Superior temporal gyrus (tissue), 1 donor: ENCODE data around the gene GRM5.
"Not testable (repeated sequence)": the region's sequence is repeated elsewhere in the genome, so short reads cannot be mapped to it uniquely, and the experiment has no call there.

Experiments
- DNase-seq: peaks from one replicate; pipeline ENCODE4 v3.0.0-alpha.2; 2016; ENCODE audit errors: extremely low spot score

The GRM5 gene

DNA sequence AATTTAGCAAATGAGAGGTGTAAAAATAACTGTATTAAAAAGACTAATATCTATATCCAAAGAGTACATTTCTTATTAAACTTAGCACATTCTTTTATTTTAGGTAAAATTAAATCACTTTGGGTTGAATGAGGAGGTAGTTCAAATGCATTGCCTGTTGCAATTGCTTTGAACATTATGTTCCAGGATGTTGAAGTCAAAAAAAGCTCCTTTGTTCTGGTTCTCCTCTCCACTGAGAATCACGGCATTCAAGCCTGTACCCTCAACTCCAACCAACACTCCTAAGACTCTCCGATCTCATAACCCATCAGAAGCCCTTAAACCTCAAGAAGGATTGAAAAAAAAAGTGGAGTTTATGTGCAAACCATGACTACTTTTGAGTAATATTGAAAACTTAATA, 230.1 kb downstream of the GRM5 start:
- DNase-seq, result not testable (repeated sequence)

DNA sequence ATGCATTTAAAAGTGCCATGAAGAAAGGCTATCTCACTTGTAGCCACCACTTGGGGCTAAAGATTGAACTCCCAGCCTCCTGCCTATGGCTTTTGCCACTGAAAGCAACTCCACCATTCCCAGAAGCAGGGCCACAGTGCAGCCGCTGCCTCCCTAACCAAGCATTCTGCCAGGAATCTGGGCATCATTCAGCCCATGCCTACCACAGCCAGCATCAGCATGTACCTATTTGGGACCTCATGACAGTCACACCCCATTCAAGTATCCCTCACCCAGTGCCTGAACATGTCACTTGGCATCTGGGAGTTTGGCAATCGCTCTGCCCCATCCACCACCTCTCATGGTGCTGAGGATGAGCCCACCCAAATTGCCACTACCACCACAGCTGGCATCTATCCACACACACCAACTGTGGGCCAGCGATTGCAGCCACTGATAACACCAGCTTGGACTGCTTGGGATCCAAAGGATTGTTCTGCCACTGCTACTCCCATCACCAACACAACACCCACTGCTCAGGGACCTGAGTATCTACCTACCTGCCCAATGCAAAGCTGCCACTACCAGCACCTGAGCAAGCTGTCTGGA, 234.4 kb downstream of the GRM5 start:
- DNase-seq, result no peak

DNA sequence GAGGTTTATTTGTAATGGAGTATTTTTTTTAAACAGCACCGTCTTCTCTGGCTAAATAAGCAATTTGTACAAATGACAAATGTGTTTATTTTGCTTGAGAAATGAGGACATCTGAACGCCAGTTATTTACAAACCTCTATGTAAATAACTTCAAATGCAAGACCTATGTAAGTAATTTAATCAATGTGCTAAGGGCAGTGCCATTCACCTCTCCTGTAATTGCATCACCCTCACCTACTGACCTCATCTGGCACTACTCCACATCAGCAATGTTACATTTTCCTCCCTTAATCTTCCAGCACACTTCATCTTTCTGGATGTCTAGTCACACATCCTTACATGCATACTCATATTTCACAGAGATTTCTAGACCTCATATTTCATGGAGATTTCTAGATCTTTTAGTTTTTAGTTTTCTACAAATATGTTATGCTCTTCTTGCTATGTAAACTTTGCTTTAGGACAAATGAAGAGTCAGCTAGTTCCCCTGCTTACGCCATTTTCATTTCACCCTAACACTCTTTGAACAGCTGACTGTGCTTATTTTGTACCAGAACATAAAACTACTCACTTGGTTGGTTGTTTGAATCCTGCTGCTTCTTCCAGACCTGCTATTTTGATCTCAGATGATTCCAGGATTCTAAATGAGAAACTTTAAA, 238.6 kb downstream of the GRM5 start:
- no peak for DNase-seq

DNA sequence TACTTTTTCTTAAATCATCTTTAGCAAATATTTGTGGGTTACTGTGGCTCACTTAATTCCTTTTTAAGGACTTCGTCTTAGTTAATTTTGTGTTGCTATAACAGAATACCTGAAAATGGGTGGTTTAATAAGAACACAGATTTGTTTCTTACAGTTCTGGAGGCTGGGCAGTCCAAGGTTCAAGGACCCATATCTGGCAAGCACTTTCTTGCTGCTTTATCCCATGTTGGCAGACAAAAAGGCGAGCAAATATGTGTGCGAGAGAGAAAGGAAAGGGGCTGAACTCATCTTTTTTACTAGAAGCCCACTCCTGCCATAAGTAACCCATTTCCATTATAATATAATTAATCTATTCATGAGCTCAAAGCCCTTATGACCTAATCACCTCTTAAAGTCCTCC, 246.2 kb downstream of the GRM5 start:
- no peak for DNase-seq

DNA sequence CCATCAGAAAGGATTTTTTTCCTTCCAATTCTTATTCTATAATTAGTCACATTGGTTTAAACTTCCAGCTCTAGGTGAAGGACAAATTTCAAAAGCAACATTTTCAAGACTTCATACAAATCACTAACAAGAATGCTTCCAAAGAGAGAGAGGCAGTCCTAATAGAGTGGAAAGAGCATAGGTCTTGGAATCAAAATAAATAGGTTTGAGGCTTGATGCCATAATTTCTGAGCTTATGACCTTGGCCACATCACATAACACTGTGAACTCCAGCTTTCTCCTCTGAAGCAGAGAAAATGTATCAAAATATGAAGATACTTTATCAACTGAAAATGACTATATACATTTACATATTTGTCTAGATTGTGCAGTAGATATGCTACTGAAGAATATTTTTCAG, 246.8 kb downstream of the GRM5 start:
- DNase-seq, result no peak

DNA sequence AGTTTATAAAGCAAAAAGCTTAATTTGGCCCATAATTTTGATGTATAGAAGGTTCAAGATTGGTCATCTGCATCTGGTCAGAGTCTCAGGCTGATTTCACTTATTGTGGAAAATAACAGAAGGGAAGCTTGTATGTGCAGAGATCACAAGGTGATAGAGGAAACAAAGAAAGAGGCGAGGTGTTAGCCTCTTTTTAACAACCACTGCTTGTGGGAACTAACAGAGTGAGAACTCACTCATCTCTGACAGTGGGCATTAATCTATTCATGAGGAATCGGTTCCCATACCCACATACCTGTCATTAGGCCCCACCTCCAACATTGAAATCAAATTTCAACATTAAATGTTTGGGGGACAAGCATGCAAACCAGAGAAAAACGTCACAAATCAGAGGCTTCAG, 250.3 kb downstream of the GRM5 start:
- DNase-seq, result no peak

DNA sequence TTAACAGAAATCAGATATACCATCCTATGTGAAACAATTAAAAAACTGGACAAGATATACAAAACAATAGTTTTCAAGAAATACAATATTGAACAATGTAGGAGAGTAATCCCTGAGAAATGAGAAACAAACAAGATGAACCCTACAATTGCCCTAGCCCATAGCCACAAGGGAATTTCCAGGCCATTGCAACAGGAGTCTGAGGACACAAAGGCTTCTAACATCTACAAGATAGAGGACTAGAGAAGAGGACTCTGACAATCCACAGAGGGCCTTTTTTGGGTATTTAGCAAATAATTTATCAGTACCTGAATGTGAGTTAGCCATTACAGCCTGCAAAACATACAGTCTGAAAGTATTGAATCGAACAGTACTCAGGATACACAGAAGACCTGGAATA, 251.7 kb downstream of the GRM5 start:
- DNase-seq, result no peak

DNA sequence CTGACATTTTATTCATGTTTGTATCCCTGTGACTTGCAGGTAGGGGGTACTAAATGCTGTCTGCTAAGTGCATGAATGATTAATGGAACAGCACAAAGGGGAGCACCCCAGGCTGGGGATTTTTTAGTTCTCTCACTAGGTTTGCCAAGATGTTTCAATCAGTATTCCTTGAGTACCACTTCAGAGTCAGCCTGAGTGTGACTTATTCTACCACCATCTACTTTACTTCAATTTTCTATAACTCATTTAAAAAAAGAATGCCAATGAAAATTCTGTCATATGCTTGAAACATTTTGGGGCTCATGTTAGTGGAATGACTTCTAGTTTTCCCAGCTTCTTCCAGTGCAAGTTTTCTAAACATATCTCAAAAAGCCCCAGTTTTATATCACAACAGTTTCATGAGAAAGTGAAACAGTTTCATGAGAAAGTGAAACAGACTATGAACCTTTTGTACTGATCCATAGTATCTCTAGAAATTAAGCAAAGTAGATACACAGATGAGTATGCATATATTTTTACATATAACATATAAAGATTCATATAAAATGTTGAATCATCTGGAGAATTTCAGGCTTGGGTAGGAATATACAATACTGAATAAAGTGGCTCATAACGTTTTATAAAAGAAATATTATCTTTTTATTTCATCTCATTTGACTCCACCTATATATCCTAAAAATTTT, 252.4 kb downstream of the GRM5 start:
- DNase-seq, result no peak

DNA sequence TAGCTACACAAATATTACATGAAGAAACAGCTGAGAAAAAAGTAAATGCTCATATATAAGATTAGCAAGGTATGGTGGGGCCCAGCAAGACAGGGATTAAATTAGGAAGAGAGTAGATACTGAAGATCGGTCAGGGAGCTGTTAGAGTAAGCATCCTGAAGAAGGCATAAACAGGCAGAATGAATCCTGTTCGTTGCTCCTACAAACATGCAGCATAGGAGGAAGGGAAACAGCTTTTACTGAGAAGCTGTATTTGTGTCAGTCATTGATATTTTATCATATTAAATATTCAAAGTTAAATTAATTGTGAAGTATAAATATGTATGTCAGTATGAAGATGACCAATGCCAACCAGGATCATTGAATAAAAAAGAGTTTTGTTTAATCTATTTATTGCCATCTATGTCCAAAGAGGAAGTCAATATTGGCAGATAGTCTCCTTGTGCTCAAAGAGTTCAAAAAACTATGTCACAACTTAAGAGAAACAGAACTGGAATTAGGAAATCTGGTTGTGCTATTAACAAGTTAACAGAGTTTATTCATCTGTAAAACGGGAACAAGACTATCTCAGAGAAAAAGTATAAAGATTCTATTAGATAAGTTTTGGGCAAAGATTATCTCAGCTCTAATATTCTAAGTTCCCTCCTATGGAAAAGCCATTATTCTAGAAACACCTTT, 255.2 kb downstream of the GRM5 start:
- no peak for DNase-seq

DNA sequence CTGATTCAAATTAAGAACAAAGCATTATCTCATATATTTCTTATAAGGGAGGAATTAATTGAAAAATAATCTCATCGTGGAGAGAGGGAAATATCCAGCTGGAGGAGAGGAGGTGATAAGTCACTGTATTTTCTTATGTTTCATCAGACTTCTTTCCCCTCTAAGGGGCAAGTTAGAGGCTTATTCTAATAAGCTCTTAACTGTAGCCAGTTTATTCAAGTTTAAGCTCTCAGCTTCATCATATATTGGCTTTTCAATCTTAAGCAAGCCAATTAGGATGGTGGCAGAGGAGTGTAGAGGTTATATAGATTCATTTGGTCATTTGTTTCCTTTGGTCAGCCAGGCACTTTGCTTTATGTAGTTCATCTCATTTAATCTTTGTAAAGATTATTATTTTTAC, 256.7 kb downstream of the GRM5 start:
- DNase-seq, result no peak

DNA sequence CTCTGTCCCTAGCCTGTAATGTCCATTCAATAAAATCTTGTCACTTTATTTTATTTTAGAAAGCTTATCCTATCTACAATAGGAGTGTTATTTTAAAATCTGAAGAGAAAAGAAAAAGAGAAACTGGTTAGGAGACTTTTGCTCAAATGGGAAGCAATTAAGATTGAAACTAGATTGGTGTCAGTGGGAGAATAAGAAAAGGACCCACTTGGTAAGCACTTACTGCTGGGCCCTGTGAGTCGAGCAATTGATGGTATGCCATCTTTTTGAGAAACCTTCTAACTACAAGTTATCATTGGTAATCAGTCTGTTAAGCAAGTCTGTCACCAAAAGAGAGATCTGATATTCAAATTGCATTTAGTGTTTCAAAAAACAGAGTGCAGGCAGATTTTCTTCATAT, 258.4 kb downstream of the GRM5 start:
- DNase-seq, result no peak

DNA sequence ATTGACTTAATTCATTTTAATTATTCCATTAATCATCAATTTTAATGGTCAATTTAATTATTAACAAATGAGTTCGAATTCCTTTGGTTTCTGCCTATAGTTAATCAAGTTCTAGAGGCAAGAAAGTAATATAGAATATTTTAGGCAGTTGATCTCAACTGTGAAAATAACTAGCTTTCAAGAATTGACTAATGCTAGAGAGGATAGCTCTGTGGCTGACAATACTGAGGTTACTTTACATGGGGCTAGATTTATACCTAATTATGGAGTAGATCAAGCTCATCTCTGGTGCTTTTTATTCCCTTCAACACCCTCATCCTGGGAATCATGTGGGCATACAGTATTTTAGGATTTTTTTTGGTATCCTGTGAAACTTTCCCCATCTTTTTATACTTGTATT, 259.4 kb downstream of the GRM5 start:
- DNase-seq, result no peak

DNA sequence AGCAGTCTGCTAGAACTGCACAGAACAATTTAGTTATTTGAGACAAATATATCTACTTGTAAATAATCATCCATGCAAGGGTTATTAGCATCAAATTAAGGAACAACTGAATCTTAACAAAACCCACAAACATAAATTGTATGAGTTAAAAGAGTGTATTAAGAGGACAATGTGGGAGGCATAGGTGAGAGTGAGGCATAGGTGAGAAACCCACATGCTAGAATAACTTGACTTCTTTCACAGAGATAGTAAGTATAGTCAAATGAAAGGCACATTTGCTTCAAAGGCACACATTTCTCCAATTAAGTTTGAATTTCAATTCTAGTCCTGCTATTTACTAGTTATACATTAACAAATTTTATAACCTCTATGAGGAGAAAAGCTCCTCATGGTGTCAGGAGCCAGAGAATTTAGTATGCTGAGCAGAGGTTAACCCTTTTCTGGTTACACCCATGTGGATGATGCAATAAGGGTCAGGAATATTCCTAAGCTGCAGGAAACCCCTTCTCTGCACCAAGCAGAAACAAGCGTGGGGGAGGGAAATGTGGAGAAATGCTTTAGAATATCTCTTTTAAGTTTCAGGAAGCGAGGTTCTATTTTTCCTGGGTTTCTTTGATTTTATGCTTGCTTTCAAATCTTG, 264.2 kb downstream of the GRM5 start:
- no peak for DNase-seq

DNA sequence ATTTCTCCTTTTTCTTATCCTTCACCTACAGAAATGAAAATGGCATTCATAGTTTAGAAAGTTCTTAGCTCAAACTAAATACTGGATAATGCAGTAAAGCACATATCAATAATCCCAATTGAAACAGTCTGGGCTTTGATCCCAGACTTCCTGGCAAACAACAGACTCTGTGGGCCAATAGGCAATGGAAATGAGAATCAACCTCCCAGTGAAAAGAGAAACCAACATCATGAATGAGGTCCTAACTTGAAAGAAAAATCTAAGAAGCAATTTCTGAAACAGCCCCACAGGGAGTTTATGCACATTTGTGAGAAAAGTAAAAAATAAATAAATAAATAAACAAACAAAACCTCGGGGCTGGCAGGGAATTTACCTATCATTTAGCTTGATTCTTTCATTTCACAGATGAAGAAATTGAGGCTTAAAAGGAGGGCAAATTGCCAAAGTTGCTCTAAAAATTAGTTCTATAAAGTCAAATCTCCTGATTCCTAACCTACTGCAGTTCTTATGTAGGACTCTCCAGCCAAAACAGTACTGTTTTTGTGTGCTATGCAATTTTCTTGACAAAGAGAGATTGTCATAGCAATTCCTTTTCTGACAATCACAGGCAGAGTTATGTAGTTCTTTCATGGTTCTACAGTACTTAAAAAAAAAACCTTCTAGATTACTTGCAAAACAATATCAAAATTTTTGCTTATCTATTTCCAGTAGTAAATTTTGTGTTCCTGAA, 265.8 kb downstream of the GRM5 start:
- peak; percentile 53 for DNase-seq

DNA sequence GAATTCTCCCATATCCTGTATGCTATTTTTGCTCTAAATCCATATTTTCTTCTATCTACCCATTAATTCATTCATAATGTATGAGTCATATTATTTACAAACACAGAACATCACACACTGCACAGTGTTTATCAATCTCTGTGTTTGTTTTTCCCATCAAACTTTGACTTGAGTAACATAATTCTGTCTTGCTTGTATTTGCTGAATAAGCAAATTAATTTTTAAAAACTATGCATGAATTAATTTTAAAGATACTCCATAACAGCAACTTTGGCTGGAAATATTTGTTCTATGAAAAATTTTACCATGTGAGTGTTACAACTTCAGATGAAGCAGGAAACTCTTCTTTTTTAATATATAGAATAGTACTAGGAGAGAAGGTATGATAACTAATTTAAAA, 275.6 kb downstream of the GRM5 start:
- DNase-seq, result no peak

DNA sequence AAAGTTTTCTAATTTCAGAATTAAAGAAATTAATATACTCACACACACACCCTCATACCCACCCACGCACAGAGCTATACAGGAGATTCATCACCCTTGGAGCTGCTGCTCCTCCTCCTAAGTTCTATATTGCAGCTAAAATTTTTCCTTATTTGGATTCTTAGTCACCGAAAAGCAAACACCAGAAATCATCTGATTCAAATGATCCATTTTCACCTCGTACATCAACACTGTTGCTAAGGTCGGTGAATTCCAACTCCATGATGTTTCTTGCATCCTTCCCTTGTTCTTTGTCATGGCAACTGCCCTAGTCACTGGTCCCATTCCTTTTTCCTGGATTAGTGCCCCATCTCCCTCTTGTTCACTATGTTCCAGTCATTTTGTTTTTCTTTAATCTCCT, 286.2 kb downstream of the GRM5 start:
- DNase-seq, result no peak

DNA sequence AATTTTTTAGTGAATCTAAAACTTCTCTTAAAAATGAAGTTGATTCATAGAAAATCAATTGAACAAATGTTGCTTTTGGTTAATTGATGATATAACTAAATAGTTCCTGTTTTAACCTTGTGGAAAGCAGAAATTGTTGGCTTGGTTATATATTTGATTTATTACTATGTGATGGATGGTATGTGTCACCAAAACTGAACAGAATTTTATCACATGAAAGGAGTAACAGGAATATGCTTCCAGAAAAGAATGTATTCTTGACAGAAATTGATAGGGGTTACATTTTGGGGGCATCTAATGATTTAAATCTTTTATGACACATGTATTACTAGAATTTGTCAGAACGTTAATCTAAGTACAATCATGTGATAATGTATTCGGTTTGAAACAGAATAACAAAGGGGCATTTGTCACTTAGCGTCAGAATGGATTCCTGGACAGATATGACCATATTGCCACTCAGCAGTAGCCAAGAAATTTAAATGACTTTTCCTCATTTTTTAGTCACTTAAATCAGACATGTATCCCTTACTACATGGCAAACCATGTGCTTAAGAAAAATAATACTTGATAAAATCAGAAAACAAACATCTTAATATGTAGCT, 295.2 kb downstream of the GRM5 start:
- no peak for DNase-seq

DNA sequence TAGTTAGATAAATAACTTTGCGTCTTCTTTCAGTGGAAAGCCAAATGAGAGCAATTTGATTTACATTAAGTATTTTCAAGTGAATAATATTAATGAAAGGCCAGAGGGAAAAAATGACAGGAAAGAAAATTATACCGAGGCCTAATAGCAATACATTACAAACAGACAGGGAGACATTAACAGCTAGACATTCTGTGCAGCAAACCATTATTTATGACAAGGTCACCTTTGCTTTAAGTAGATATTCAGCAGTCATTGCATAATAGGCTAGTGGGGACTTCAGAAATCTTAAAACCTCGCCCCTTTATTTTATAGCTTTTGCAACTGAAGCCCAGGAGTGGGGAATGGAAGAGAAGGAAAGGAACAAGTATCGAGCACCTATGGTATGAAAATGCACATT, 321.6 kb downstream of the GRM5 start:
- DNase-seq, result no peak

DNA sequence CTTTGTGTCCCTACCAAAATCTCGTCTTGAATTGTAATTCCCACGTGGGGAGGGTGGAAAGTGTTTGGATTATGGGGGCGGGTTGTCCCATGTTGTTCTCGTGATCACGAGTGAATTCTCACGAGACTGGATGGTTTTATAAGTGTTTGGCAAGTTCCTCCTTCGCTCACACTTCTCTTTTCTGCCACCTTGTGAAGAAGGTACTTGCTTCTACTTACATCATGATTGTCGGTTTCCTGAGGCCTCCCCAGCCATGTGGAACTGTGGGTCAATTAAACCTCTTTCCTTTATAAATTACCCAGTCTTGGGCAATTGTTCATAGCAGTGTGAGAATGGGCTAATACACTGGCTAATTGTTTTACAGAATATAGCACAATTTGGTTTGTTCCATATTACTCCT, 326.3 kb downstream of the GRM5 start:
- no peak for DNase-seq

DNA sequence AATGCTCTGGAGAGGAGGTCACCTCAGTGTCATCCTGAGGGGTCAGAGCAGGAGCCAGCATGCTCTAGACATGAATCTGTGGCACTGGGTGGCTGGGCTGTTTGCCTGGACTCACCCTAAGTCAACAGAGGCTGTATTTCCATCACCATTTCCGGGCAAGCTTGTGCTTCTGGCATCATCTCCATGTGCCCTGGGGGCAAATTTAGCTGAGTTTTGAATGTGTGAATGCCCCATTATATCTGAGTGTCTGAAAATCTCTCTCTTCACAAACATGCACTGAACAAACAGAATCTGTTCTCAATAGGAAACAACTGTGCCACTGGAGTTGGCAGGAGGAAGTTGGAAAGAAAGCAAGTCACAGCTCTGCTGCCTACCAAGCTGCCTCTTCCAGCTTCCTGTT, 356.2 kb downstream of the GRM5 start:
- DNase-seq, result peak; percentile 80

DNA sequence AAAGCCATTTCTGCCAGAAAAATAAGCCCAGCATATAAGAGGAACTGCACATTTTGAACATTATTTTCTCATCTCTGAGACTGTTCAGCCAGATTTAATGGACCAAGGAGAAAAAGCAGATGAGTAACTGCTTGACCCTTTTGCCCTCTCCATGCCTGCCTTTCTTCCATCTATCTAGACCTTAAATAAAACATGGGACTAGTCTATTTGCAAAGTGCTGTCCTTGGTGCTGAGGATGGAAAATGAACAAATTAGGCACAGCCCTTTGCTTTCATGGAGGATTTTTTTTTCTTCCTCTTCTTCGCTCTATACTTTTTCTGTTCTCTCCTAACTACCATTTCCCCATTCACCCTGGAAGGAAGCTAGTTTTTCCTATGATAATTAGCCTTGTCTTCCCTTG, 361.3 kb downstream of the GRM5 start:
- DNase-seq, result no peak
